Testis (tissue), 3 donors: ENCODE data around the gene JSRP1. TPM values are rescaled to one million over a fixed set of nuclear protein-coding genes. Genes with fewer than 3 reads are reported as not detected.

ENCODE experiments used
- DNase-seq: peaks from one replicate; pipeline ENCODE4 v3.0.0-alpha.2; 2019
- H3K27ac ChIP-seq, 2 donors: fragments of 200-600 bp; sonication (generic); one replicate each; pipeline ENCODE4 v1.5.1; 2019
- H3K27me3 ChIP-seq: fragments of 200-600 bp; sonication (generic); one replicate; pipeline ENCODE4 v1.5.1; 2019
- H3K36me3 ChIP-seq: fragments of 200-600 bp; sonication (generic); one replicate; pipeline ENCODE4 v1.5.1; 2017; ENCODE audit warnings: low read depth; ENCODE audit errors: missing control alignments
- H3K4me1 ChIP-seq: fragments of 200-600 bp; sonication (generic); one replicate; pipeline ENCODE4 v1.5.1; 2019
- H3K4me3 ChIP-seq, 2 donors: fragments of 200-600 bp; sonication (generic); one replicate each; pipeline ENCODE4 v1.5.1; 2017 to 2019
- H3K9me3 ChIP-seq: fragments of 200-600 bp; sonication (generic); one replicate; pipeline ENCODE4 v1.5.1; 2017
- CTCF ChIP-seq, 3 experiments: fragments of 450-650 bp in 2 of 3; fragments of 200-600 bp in 1 of 3; sonication (generic) in 1 of 3; IDR thresholded peaks; one replicate each; pipeline ENCODE4 v1.5.1; 2016 to 2019; ENCODE audit warnings: antibody characterized with exemption in 3 of 3, mild to moderate bottlenecking in 2 of 3, moderate library complexity in 1 of 3
- POLR2A ChIP-seq: fragments of 450-650 bp; IDR thresholded peaks from one replicate; pipeline ENCODE4 v1.6.1; 2017; ENCODE audit warnings: antibody characterized with exemption, mild to moderate bottlenecking, moderate library complexity
- WGBS, 2 donors: methylation state at CpG; one replicate each; pipeline ENCODE4 v1.1.5; 2018; 5-methylcytosine and 5-hydroxymethylcytosine counted together
- intact Hi-C: fragments of 100-400 bp; cut with DNase I; formaldehyde crosslinking; loops from one replicate; pipeline ENCODE4 v1.15.1; 2023; ENCODE audit warnings: low total_unique reads
- polyA plus RNA-seq: library from polyadenylated mRNA; stranded (reverse); fragments of 350-450 nt; fragmentation: Illumina TruSeq; extraction: RNeasy Lipid Tissue Mini Kit (QIAGEN cat#74804); gene quantifications from one replicate; pipeline ENCODE4 v1.2.3, GENCODE V29; 2014; ENCODE audit warnings: low read depth, low replicate concordance; ENCODE audit not compliant: insufficient read depth
- total RNA-seq, 2 donors: library from RNA; depleted of rRNA; stranded (reverse); fragments of >200 nt; gene quantifications; one replicate each; pipeline ENCODE4 v1.2.3, GENCODE V29; 2016

Gene JSRP1
- total and polyA plus RNA-seq, 3 donors from 2014 or later, result 2.2 to 4.6 (median 2.6) TPM

GRCh38 chr19:2230033-2230531 is 26.1 kb downstream of the JSRP1 start:
- no peaks in the 10 kb centered on the region for H3K27me3 ChIP-seq
- H3K4me3 ChIP-seq, result no peak overlapping the region
- H3K36me3 ChIP-seq, result no peaks in the 10 kb centered on the region
- H3K9me3 ChIP-seq, result no peaks in the 10 kb centered on the region
- no peak for DNase-seq
- no peak overlapping the region for H3K27ac ChIP-seq
- WGBS, 2 donors, result 89 to 90% methylated on average over 37 to 43 of the region's 43 CpGs
- peaks cover 16% of the 10 kb centered on the region for H3K4me1 ChIP-seq
- intact Hi-C loops, result loop anchor here (5.0 kb wide), 1 partner anchor 42 kb away; no protein-coding TSS in a partner anchor
- no peak for TF ChIP-seq POLR2A
- no peak for TF ChIP-seq CTCF (IDR thresholded peaks at IDR 0.05)

- no peak overlapping the region for H3K4me3 ChIP-seq
- no peaks in the 10 kb centered on the region for H3K36me3 ChIP-seq
- H3K27ac ChIP-seq, result no peak overlapping the region
- H3K27me3 ChIP-seq, result no peaks in the 10 kb centered on the region
- TF ChIP-seq CTCF (IDR thresholded peaks at IDR 0.05) (no peak), POLR2A (no peak)
- no peak for DNase-seq
- H3K4me1 ChIP-seq, result peaks cover 11% of the 10 kb centered on the region
- intact Hi-C loops, result loop anchor here (5.0 kb wide), 1 partner anchor 43 kb away; no protein-coding TSS in a partner anchor
- H3K9me3 ChIP-seq, result no peaks in the 10 kb centered on the region
- 92 to 93% methylated on average over 31 to 45 of the region's 45 CpGs for WGBS, 2 donors
These were observed 26.8 kb downstream of the JSRP1 start for GRCh38 chr19:2229103-2230032.

GRCh38 chr19:2228157-2229030 is 27.8 kb downstream of the JSRP1 start:
- no peak for TF ChIP-seq CTCF (IDR thresholded peaks at IDR 0.05)
- TF ChIP-seq POLR2A, result no peak
- Histone ChIP-seq H3K27ac (no peak overlapping the region), H3K36me3 (no peaks in the 10 kb centered on the region), H3K4me3 (no peak overlapping the region), H3K27me3 (no peaks in the 10 kb centered on the region), H3K9me3 (no peaks in the 10 kb centered on the region), H3K4me1 (peaks cover 9% of the 10 kb centered on the region)
- WGBS, 2 donors, result 77 to 82% methylated on average over 38 to 48 of the region's 48 CpGs
- intact Hi-C loops, result no loop called here
- DNase-seq, result no peak

- intact Hi-C loops, result no loop called here
- Histone ChIP-seq H3K27ac (no peak overlapping the region), H3K9me3 (no peaks in the 10 kb centered on the region), H3K36me3 (no peaks in the 10 kb centered on the region), H3K27me3 (no peaks in the 10 kb centered on the region), H3K4me1 (peaks cover 9% of the 10 kb centered on the region), H3K4me3 (no peak overlapping the region)
- WGBS, 2 donors, result 68 to 73% methylated on average over 45 to 67 of the region's 67 CpGs
- no peak for DNase-seq
- no peak for TF ChIP-seq POLR2A
- TF ChIP-seq CTCF (IDR thresholded peaks at IDR 0.05), result no peak
These were observed 28.6 kb downstream of the JSRP1 start for GRCh38 chr19:2227415-2228156.
